NCI-H2171 (cell line): ENCODE results near the gene CCS.
"Not testable (repeated sequence)": the region's sequence is repeated elsewhere in the genome, so short reads cannot be mapped to it uniquely, and the experiment has no call there.

Experiments
- DNase-seq: peaks from one replicate; lab custom pipeline; 2025; lab: John Stamatoyannopoulos, UW

CCS gene

DNA sequence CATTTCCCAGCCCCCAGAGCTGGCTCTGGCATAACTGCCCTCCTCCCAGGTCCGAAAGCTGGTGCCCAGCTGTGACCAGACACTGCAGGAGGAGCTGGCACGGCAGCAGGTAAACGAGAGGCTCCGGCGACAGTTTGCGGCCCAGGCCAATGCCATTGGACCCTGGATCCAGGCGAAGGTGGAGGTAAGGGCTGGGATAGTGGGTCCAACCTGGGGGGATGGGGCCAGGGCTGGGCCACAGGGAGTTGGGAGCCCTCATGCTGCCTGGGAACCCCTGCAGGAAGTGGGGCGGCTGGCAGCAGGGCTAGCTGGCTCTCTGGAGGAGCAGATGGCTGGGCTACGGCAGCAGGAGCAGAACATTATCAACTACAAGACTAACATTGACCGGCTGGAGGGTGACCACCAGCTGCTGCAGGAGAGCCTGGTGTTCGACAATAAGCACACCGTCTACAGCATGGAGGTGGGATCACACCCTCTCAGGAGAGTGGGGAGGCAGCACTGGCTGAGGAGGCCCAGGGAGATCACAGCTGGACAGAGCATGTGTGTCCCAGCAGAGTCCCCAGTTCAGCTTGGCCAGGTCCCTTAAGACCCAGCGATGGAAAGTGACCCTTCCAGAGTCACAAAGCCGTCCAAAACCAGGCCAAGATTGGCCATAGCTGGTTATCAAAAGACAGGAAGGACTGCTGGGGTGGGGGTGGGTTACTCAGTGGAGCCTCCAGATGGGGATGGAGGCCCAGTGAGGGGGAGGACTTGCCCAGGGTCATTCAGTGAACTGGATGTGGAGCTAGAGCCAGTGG is 31.6 kb upstream of the CCS start:
- no peak for DNase-seq

DNA sequence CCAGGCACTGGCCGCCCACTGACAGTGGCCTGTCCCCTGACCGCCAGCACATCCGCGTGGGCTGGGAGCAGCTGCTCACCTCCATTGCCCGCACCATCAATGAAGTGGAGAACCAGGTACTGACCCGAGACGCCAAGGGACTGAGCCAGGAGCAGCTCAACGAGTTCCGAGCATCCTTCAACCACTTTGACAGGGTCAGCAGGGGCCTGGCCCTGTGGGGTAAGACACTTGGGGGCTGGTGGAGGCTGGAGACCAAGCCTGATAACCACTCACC is 31.1 kb upstream of the CCS start:
- DNase-seq = no peak

DNA sequence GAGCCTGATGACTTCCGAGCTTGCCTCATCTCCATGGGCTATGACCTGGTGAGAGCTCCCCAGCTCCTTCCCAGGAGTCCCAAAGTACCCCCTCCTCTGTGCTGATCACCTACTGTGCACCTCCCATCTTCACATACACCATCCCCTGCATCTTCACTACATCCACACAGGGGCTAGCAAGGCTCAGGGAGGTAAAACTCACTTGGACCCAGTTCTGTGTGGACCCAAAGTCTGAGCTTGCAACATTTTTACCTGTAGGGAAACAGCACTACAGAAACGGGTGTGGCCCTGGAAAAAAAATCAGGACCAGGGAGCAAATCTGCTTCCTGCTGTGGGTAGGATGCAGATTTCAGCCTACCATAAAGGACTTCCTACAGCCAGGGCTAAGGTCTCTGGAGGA is 30.7 kb upstream of the CCS start:
- DNase-seq = no peak

DNA sequence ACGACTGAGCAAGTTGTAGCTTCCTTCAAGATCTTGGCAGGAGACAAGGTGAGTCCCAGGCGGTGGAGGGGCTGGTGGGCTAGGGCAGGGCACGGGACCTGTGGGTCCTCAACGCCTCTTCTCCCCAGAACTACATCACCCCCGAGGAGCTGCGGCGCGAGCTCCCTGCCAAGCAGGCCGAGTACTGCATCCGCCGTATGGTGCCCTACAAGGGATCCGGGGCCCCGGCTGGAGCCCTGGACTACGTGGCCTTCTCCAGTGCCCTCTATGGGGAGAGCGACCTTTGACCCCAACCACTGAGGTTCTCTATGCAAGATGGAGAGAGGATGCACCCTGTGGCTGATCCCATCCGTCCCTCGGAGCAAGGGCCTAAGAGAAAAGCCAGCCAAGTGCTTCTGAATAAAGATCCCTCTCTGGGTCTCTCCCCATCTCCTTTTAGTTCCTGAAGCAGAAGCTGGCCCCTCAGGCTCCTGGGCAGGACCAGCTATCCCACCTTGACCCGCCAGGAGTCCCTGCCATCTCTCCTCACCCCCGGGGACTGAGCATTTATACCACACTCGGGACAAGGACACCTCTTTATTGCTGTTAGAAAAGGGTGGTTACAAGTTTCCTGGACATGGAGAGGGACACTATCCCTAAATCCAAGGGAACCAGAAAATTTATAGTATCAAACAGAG is 29.9 kb upstream of the CCS start:
- no peak for DNase-seq

DNA sequence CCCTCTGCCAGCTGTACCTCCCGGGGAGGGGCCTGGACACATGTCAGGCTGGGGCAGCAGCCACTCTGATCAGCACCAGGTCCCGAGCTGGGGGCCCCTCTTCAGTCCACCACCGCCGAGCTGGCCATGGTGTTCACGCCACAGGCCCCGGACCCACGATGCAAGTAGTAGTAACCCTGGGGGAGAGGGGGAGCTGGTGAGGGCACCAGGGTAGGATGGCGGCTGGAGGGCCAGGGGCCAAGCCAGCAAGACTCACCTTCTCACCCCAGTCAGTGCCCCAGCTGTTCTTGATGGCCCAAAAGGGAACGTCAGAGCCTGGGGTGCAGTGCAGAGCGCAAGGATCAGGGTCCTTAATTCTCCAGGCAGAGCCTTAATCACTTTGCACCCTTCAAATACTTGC is 29.2 kb upstream of the CCS start:
- no peak for DNase-seq

DNA sequence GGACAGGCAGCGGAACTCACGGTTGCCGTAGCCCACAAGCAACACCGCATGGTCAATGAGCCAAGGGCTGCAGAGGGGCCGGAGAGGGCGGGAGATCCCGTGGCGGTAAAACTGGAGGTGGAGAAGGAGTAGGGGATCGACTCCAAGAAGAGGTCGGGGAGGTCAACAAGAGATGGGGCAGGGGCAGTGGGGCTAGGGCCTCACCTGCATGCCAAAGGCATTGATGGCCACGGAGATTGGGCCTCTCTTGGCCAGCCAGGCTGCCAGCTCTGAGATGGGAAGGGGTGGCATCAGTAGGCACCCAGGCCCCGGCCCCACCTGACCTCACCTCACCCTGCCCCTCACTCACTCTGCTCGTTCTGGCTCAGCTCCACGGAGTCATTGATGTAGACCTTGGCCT is 28.4 kb upstream of the CCS start:
- DNase-seq = no peak

DNA sequence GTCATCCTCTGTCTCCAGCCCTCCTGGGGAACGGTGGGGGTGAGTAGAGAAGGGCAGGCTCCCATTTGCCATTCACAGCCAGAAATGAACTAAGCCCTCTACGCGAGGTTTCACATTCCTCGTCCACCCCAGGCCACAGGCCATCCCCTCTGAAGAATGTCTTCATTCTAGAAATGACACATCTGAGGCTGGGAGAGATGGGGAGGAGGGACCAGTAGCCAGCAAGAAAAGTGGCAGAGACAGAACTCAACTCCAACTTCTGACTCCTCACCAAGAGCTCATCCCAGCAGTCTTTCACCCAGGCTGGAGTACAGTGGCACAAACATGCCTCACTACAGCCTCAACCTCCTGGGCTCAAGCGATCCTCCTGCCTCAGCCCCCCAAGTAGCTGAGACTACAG is 28.0 kb upstream of the CCS start:
- DNase-seq = no peak

DNA sequence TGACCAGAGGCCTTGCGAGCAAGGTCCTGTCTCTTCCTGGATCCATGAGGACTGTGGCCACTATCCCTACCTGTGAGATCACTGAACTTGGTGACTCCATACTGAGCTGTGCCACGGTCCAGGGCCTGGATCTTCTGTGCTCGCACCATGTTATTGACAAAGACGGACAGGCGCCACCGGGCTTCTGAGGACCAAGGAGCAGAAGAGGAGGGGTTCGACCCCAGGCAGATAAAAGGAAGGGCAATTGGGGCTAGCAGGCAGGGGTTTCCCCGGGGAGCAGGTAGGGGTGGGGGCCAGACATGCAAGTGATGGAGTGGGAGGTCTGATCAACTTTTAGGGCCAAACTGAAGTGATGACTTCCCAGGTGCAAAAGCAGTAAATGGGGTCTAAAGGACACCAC is 26.8 kb upstream of the CCS start:
- DNase-seq = no peak

DNA sequence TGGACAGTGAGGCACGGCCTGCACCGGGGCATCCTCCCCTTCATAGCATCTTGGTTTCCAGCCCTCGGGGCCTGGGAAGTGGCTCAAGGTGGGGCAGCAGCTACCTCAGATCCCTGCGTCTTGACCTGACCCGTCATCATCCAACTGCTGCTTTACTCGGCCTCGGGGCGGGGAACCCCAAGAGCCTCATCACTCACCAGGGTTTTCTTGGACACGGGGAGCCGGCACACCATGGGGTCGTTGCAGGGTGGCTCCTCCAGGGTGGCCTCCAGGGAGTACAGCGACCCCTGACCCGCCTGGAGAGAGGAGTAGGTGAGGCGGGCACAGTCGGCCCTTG is 25.2 kb upstream of the CCS start:
- no peak for DNase-seq

DNA sequence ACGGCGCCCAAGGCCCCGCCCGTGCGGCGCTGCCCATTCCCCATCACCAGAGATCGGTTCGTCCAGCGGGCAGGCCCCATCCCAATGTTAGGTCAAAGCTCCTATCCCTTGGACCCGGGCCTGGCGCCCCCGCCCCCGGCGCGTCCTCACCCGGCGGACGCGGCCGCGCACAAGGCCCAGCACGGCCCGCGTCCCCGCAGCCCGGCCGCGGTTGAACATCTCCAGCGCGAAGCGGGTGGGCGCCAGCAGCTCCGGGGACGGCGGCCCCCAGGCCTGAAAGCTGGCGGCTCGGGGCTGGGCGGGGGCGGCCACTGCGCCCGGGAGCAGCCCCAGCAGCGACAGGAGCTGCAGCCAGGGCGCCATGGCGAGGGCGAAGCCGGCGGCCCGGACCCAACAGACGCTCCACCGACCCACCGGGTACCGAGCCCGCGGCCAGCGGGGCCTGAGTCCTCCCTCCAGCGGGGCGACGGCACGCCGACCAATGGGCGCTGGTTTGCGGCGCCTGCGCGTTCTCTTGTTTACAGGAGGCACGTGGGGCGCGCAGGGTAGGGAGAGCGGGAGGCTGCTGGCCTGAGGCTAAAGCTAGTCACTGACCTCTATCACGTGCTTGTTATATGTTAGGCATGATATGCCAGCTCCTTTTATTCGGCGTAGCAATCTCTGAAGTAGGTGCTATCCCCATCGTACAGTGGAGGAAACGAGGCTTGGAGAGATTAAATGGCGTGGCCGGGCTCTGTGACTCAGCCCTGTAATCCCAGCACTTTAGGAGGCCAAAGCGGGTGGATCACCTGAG is 24.7 kb upstream of the CCS start, which contains the start of gene CTSF:
TSS of gene CTSF (minus strand) at position 483 of the 793 bp plus-strand sequence. CDS start at position 363, 120 bp downstream.
- peak; percentile 68 for DNase-seq

DNA sequence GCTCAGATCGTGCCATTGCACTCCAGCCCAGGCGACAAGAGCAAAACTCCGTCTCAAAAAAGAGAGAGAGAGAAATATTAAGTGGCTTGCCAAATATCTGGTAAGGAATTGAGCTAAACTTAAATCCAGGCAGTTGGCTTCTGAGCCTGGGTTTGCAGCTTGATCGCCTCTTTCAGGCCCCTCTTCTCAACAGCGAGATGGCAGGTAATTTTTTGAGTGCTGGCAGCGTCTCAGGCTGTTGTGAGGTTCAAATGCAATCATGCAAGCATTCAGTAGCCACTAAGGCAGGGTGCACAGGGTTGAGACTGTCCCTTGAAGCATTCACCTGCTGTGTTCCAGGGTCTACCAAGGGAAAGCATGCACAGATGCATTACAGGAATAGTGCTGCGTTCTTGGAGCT is 23.9 kb upstream of the CCS start:
- DNase-seq = no peak

DNA sequence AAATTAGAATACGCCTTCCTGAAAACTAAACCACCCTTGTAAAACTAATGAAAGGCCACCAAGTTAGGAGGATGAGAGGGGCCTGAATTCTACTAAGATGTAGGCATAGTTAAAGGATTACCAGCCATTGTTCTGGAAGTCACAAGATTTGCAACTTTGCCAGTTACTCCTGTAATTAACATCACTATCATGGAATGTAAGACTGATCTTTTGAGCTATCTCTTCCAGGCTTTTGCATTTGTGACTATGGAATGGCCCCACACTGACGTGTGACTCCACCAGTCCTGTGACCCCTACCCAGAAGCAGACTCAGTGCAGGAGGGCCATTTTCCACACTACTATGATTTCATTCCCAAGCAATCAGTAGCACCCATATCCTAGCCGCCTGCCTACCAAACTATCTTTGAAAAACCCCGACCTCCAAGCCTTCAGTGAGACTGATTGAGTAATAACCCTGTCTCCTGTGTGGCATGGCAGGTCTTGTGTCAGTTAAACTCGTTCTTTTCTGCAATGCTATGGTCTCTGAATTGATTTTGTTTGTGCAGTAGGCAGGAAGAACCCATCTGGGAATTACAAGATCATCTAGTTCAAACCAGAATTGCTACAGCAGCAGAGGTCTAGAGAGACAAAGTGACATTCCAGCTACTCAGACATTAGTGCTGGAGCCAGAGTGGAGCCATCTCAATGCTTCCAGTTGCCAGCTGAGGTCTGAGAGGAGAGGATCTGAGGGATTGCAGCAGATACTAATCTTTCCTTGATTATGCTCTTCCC is 22.7 kb upstream of the CCS start:
- DNase-seq = no peak

DNA sequence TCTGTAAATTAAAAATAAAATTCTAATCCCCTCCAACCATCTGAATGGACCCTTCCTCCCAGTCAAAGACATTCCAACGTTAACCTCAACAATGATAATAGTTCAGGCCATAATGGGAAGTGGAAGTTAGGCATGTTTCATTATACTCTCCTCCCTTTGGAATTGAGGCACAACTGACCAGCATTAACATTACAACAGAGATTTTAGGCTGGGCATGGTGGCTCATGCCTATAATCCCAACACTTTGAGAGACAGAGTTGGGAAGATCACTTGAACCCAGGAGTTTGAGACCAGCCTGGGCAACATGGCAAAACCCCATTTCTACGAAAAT is 22.2 kb upstream of the CCS start:
- DNase-seq = no peak

DNA sequence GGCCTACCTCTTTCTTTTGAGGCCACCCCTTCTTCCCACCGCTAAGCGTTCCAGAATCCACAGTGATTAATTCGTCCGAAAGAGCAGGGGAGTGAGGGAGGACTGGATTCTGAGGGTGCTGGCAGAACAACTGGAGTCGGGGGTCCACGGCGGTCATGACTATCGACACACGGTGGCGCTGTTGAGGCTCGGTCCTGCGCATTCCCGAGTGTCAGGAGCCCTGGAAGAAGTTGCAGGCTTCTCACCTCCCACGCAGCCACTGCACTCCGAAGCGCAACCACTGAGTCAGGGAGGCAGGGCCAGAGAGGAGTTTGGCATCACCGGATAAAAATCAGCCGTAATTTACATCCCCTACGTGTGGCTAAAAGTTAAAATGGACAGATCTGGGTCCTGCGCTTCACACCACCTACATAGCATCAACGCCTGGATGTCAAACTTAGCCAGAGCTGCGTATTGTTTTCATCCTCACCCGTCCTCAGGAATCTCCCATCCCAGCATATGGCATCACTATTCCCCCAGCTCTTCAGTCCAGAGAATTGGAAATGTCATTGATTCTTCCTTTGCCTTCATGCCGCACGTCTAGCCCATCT is 13.9 kb upstream of the CCS start:
- DNase-seq = no peak

DNA sequence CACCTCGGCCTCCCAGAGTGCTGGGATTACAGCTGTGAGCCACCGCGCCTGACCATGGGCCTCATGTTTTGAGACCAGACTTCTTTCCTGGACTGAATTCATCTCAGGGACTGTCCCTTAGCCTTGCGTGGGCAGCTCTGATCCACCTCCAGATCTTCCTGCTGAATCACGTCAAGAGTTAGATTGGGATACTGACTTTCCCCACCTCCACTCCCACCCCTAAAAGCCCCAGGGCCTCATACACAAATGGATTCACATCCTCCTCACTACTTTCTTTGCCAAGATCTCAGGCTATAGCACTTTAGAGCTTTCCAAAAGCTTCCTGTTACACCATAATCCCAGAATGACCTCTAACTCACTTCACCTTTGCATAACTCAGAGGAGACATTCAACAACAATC is 12.2 kb upstream of the CCS start:
- DNase-seq = no peak

DNA sequence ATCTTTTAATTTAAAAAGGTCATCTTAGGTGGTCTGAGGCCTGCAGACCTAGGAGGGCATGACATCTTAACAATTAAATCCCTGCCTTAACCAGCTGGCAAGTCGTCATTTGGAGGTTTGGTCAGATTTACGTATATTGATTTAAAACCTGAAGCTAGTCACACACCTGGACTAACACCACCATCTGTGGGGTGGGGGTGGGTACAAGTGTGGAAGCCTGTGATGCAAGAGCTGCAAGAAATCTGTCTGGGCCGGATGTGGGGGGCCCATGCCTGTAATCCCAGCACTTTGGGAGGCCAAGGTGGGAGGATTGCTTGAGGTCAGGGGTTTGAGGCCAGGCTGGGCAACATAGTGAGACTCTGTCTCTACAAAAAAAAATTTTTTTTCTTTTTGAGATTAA is 11.7 kb upstream of the CCS start:
- DNase-seq = no peak

DNA sequence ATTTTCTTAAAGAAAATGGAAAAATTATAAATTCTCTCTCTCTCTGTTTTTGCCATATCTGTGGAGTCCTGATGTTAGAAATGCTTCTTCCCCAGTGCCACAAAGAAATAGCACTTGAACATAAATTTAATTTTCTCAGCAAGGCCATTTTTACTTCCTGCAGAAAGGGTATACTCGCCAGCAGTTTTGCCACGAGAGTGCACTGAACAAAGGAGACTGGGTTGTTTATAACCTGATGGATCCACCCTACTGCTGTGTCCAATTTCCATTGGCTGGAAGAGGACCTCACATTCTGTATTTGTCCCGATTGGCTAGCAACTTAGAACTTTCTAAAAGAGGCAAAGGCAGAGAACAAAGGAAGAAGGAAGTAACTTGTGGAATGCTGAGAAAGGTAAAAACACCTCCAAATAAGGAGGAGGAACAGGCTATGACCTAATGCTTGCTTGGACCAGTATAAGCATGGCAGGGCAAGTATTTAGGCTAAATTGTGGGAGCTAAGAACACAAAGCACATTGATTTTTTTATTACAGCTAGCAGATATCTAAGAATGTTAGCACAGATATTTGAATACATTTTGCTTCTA is 10.3 kb upstream of the CCS start:
- not testable (repeated sequence) for DNase-seq

DNA sequence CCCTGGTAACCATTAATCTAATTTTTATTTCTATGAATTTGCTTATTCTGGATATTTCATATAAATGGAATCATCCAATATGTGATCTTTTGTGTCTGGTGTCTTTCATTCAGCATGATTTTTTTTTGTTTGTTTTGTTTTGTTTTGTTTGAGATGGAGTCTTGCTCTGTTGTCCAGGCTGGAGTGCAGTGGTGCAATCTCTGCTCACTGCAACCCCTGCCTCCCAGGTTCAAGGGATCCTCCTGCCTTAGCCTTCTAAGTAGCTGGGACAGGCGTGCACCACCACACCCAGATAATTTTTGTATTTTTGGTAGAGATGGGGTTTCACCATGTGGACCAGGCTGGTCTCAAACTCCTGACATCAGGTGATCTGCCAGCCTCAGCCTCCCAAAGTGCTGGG is 7.5 kb upstream of the CCS start:
- DNase-seq = not testable (repeated sequence)

DNA sequence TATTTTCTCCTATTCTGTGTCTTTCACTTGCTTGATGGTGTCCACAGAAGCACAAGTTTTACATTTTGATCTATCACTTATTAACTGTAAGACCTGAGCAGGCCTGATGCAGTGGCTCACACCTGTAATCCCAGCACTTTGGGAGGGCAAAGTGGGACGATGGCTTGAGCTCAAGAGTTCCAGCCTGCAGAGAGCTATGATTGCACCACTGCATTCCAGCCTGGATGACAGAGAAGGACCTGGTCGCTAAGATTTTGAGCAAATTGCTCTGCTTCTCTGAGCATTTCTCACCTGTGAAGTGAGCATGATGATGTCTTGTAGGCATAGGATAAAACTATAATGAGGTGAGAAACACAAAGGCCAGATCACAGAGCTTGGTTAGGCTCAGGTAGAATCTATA is 6.8 kb upstream of the CCS start:
- no peak for DNase-seq

DNA sequence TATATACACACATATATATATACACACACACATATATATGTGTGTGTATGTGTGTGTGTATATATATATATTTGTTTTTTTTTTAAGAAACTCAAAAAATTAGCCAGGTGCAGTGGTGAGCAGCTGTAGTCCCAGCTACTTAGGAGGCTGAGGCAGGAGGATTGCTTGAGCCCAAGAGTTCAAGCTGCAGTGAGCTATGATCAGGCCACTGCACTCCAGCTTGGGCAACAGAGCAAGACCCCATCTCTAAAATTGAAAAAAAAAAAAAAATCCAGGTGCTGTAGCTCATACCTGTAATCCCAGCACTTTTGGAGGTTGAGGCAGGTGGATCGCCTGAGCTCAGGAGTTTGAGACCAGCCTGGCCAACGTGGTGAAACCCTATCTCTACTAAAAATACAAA is 3.7 kb upstream of the CCS start:
- not testable (repeated sequence) for DNase-seq

DNA sequence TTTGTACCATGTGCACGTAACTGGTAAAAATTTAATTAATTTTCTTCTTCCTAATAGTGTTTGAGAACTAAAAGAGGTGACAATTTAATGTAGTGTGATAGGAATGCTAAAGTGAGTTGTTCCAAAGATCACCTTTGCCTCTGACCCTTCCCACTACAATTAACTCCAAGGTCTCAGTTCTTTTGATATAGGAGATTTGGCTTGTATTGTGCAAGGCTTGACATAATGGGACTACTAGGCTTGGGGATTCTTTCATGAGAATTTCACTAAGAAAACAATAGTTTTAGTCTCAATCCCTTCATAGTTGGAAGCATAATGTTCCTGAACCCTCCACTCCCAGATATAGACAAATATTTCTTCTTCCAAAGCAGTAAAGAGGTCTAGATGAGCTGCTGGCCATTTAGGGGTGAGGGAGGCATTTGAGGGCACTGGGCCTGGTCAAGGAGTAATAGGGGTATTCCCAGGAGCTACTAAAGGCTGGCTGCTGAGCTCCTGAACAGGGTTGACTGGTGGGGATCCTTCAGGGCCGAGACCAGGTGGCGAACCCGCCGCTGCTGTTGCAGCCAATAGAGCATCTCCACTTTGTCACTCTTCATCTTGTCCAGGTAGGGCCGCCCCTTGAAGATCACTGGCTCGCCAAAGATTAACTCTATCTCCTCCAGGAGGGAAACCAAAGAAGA is 2.8 kb upstream of the CCS start:
- no peak for DNase-seq
